KMS-11 (cell line): ENCODE data around the gene DNAH17.

ENCODE experiments used
- H2AFZ ChIP-seq: fragments of 200-600 bp; sonication (generic); 2 replicates; pipeline ENCODE4 v1.6.1; 2016; ENCODE audit warnings: antibody characterized with exemption, mixed run types, low read depth
- H3K27ac ChIP-seq: fragments of 200-600 bp; sonication (generic); 2 replicates; pipeline ENCODE4 v1.6.1; 2016; ENCODE audit warnings: mild to moderate bottlenecking, mixed run types
- H3K27me3 ChIP-seq: fragments of 200-600 bp; sonication (generic); 2 replicates; pipeline ENCODE4 v1.6.1; 2017; ENCODE audit warnings: mild to moderate bottlenecking, low read depth, mixed run types, moderate library complexity; ENCODE audit not compliant: insufficient read depth
- H3K36me3 ChIP-seq: fragments of 200-600 bp; sonication (generic); 2 replicates; pipeline ENCODE4 v1.6.1; 2017; ENCODE audit warnings: mild to moderate bottlenecking, mixed run types; ENCODE audit not compliant: insufficient read depth
- H3K4me1 ChIP-seq: fragments of 200-600 bp; sonication (generic); 2 replicates; pipeline ENCODE4 v1.6.1; 2016; ENCODE audit warnings: mild to moderate bottlenecking, low read depth, mixed run types; ENCODE audit not compliant: poor library complexity, severe bottlenecking
- H3K4me2 ChIP-seq: fragments of 200-600 bp; sonication (generic); 2 replicates; pipeline ENCODE4 v1.7.0; 2016; ENCODE audit warnings: mild to moderate bottlenecking, mixed run types
- H3K4me3 ChIP-seq: fragments of 200-600 bp; sonication (generic); IDR thresholded peaks from 2 replicates; pipeline ENCODE4 v1.6.1; 2017; ENCODE audit warnings: low read depth, low read length, mixed read lengths; ENCODE audit not compliant: insufficient read depth
- H3K79me2 ChIP-seq: fragments of 200-600 bp; sonication (generic); 2 replicates; pipeline ENCODE4 v1.6.1; 2016; ENCODE audit warnings: low read depth, mixed run types; ENCODE audit not compliant: insufficient read depth
- H3K9ac ChIP-seq: fragments of 200-600 bp; sonication (generic); 2 replicates; pipeline ENCODE4 v1.6.1; 2016; ENCODE audit warnings: mild to moderate bottlenecking, mixed run types
- H4K20me1 ChIP-seq: fragments of 200-600 bp; sonication (generic); 2 replicates; pipeline ENCODE4 v1.6.1; 2016; ENCODE audit warnings: mild to moderate bottlenecking, mixed run types; ENCODE audit not compliant: insufficient read depth
- TF ChIP-seq, protein P1 (sequence below): fragments of 200-600 bp; sonication (generic); conservative IDR thresholded peaks from 2 replicates; pipeline ENCODE4 v1.6.1; 2017; ENCODE audit warnings: low read depth, mild to moderate bottlenecking, antibody characterized with exemption, low read length, moderate library complexity, mixed read lengths

DNAH17 gene

DNA sequence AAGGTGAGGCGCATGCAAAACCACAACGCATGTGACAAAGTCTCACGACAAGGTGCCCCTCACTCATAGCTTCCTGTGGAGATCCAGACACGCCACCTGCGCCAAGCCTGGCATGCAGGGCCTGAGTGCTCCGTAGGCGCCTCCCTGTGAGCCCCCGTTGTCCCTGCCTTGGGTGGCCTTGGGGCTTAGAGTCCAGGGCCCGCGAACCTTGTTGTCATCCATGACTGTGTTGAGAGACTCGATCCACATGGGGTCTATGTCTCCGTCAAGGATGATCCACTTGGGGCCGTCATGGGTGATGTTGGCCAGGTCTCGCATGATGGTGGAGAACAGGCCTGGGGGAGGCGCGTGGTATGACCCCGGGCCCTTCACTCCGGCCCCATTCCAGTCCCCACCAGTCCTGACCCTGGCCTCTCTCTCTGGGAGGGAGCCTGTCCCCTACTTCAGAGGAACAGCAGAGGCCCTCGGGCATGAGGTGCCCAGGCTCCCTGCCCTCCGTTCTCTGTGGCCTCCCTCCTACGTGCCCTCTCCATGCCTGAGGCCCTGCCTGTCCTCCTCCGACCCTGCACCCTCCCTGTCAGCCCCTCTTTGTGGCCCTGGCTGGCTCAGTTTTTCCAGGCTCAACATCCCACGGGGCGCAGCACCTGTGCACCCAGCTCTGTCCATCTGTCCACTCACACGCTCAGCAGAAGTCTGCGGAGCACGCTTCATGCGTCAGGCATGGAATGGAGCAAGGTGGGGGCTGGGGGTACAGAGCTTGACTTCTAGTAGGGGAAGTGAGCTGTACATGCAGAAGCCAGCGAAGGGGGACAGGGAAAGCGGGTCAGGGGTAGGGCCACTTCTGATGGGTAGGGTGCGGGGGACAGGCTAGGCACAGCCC is 85.7 kb downstream of the DNAH17 start:
- Histone ChIP-seq H3K27ac (no peak overlapping the region), H3K9ac (no peak overlapping the region), H2AFZ (no peak overlapping the region), H3K4me2 (no peak overlapping the region), H3K4me3 (no peak overlapping the region), H3K36me3 (no peaks in the 10 kb centered on the region), H3K79me2 (no peaks in the 10 kb centered on the region), H3K4me1 (no peaks in the 10 kb centered on the region), H3K27me3 (no peaks in the 10 kb centered on the region; the same call in 1 of the 2 replicates), H4K20me1 (no peaks in the 10 kb centered on the region)
- TF ChIP-seq, protein P1, sequence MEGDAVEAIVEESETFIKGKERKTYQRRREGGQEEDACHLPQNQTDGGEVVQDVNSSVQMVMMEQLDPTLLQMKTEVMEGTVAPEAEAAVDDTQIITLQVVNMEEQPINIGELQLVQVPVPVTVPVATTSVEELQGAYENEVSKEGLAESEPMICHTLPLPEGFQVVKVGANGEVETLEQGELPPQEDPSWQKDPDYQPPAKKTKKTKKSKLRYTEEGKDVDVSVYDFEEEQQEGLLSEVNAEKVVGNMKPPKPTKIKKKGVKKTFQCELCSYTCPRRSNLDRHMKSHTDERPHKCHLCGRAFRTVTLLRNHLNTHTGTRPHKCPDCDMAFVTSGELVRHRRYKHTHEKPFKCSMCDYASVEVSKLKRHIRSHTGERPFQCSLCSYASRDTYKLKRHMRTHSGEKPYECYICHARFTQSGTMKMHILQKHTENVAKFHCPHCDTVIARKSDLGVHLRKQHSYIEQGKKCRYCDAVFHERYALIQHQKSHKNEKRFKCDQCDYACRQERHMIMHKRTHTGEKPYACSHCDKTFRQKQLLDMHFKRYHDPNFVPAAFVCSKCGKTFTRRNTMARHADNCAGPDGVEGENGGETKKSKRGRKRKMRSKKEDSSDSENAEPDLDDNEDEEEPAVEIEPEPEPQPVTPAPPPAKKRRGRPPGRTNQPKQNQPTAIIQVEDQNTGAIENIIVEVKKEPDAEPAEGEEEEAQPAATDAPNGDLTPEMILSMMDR: no peak

DNA sequence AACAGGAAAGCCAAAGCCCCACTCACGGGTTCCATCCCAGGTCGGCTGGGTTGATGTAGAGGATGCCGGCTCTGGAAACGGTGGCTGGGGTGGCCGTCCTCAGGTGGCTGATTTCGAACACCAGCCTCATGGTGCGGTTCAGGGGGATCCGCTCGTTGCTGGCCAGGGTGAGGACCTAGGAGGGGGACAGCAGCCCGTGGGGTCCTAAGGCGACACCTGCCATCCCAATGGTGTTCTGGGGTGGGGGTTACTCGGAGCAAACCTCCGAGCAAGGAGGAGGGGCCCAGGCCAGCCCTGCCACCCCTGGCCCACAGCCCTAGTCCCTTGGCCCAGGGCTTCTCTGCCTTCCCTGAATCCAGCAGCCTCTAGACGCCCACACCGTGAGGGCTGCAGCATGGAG is 86.5 kb downstream of the DNAH17 start:
- no peak overlapping the region for H3K4me2 ChIP-seq
- H3K36me3 ChIP-seq: no peaks in the 10 kb centered on the region
- H4K20me1 ChIP-seq: no peaks in the 10 kb centered on the region
- H3K9ac ChIP-seq: no peak overlapping the region
- no peaks in the 10 kb centered on the region for H3K79me2 ChIP-seq
- H2AFZ ChIP-seq: no peak overlapping the region
- TF ChIP-seq, protein P1: no peak
- H3K4me3 ChIP-seq: no peak overlapping the region
- H3K27ac ChIP-seq: no peak overlapping the region
- H3K4me1 ChIP-seq: no peaks in the 10 kb centered on the region
- H3K27me3 ChIP-seq: no peaks in the 10 kb centered on the region

GRCh38 chr17:78490156-78490555 is 87.0 kb downstream of the DNAH17 start:
- Histone ChIP-seq H4K20me1 (no peaks in the 10 kb centered on the region), H3K27me3 (no peaks in the 10 kb centered on the region), H3K36me3 (no peaks in the 10 kb centered on the region), H3K4me1 (no peaks in the 10 kb centered on the region), H3K4me2 (no peak overlapping the region), H3K9ac (no peak overlapping the region), H2AFZ (no peak overlapping the region), H3K4me3 (no peak overlapping the region), H3K79me2 (no peaks in the 10 kb centered on the region), H3K27ac (no peak overlapping the region)
- TF ChIP-seq, protein P1: no peak

DNA sequence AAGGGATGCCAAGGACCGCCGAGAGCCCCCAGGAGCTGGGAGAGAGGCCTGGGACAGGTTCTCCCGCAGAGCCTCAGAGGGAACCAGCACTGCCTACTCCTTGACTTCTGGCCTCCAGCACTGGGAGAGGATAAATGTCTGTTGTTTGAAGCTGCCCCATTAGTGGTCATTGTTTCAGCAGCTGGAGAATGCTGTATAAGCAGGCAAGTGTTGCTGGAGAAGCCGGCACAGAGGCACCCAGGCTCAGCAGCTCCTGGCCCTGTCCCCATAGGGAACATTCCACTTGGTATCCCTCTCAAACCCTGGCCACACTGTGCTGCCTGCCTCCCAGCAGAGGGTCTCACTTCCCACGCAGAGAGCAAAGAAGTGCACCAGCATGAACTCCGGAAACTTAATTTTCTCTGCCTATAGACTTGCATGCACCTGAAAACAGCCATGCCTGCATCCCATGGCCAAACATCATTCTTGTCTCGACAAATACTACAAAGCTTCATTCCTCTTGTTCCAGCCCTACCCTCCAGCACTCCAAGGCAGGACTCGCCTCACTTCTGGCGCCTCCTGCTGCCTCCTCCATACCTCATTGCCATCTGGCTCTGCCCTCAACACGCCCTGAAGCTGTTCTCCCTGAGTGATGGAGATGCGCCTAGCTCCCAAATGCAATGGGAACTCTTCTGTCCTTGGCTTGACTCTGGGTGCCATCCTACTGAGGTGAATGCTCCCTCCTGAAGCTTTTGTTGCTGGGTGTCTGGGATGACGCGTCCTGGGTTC is 88.1 kb downstream of the DNAH17 start:
- Histone ChIP-seq H3K27me3 (no peaks in the 10 kb centered on the region), H2AFZ (no peak overlapping the region), H3K4me2 (no peak overlapping the region), H3K4me1 (peaks cover 3% of the 10 kb centered on the region), H3K36me3 (no peaks in the 10 kb centered on the region), H3K79me2 (no peaks in the 10 kb centered on the region), H3K4me3 (no peak overlapping the region), H3K27ac (no peak overlapping the region), H4K20me1 (no peaks in the 10 kb centered on the region), H3K9ac (no peak overlapping the region)
- TF ChIP-seq, protein P1: no peak
